HepG2 (cell line): ENCODE results near the gene CPT1B. TPM values are rescaled to one million over a fixed set of nuclear protein-coding genes. Genes with fewer than 3 reads are reported as not detected.

Experiments used
- ATAC-seq: fragments of 200-7000 bp; cut with Tn5 transposase; 3 replicates; pipeline ENCODE4 v1.9.1; 2020; ENCODE audit warnings: mild to moderate bottlenecking, moderate library complexity
- BruUV-seq: library from RNA; stranded (reverse); fragments of 400-500 nt; replicated peaks from 2 replicates; lab custom pipeline; 2021; lab: Mats Ljungman, UMichigan
- CTCF ChIA-PET: fragments of 300-600 bp; formaldehyde crosslinking; extraction: SDS; loops from one replicate; lab custom pipeline; 2021; ENCODE audit warnings: low total read pairs, inconsistent platforms, low intra/inter-chr PET ratio; lab: Yijun Ruan, JAX
- POLR2A ChIA-PET: fragments of 350-600 bp; sonication (Branson Sonifier 250); formaldehyde crosslinking; loops from one replicate; lab custom pipeline; 2020; ENCODE audit warnings: antibody characterized with exemption, inconsistent platforms; lab: Yijun Ruan, JAX
- DNase-seq: peaks from one replicate; pipeline ENCODE4 v3.0.0-alpha.2; 2015; ENCODE audit warnings: low spot score
- FAIRE-seq: peaks from 3 replicates; lab custom pipeline; 2011; peaks lifted over from hg19 to GRCh38; lab: Jason Lieb, UNC
- H2AFZ ChIP-seq: one replicate; pipeline ENCODE4 v1.6.1; 2011; ENCODE audit warnings: low read length, inconsistent platforms
- H3K27ac ChIP-seq: fragments of 300-600 bp; 3 replicates; pipeline ENCODE4 v1.8.0; 2011; ENCODE audit warnings: mixed run types, mild to moderate bottlenecking, mixed read lengths, low read length, inconsistent platforms; ENCODE audit not compliant: insufficient read depth; ENCODE audit errors: extremely low read length
- H3K27me3 ChIP-seq, 2 experiments: fragments of 200-600 bp in 1 of 2; 2 replicates in 1 of 2; 3 replicates in 1 of 2; pipeline versions ENCODE4 v1.6.0 to v1.8.0; 2011; ENCODE audit warnings: low read length in 2 of 2, mild to moderate bottlenecking in 2 of 2, moderate library complexity in 2 of 2, inconsistent platforms in 1 of 2; ENCODE audit not compliant: insufficient read depth in 2 of 2, control insufficient read depth in 1 of 2
- H3K36me3 ChIP-seq, 2 experiments: fragments of 200-600 bp in 1 of 2; replicated peaks in 1 of 2; 2 replicates in 1 of 2; 3 replicates in 1 of 2; pipeline versions ENCODE4 v1.5.1 to v1.8.0; 2011; ENCODE audit warnings: low read length in 2 of 2, inconsistent platforms in 1 of 2; ENCODE audit not compliant: insufficient read depth in 2 of 2, control insufficient read depth in 1 of 2
- H3K4me1 ChIP-seq: 2 replicates; pipeline ENCODE4 v1.5.1; 2012; ENCODE audit warnings: low read length, inconsistent platforms; ENCODE audit not compliant: insufficient read depth
- H3K4me2 ChIP-seq: 2 replicates; pipeline ENCODE4 v1.6.0; 2011; ENCODE audit warnings: low read depth, low read length, inconsistent platforms
- H3K4me3 ChIP-seq, 3 experiments: fragments of 200-600 bp in 1 of 3; sonication (generic), shearing (Covaris generic) in 1 of 3; replicated peaks in 1 of 3; 2 replicates each; pipeline ENCODE4 v1.5.1; 2011 to 2016; ENCODE audit warnings: low read length in 3 of 3, inconsistent platforms in 2 of 3, low read depth in 2 of 3, mild to moderate bottlenecking in 2 of 3, control low read depth in 1 of 3, mixed read lengths in 1 of 3; ENCODE audit not compliant: insufficient read depth in 1 of 3
- H3K79me2 ChIP-seq: one replicate; pipeline ENCODE4 v1.6.1; 2011; ENCODE audit warnings: low read length, inconsistent platforms; ENCODE audit not compliant: insufficient read depth
- H3K9ac ChIP-seq: 2 replicates; pipeline ENCODE4 v1.6.0; 2011; ENCODE audit warnings: mild to moderate bottlenecking, low read depth, low read length, inconsistent platforms; ENCODE audit not compliant: insufficient read depth
- H3K9me3 ChIP-seq: 2 replicates; pipeline ENCODE4 v1.5.1; 2012; ENCODE audit warnings: mild to moderate bottlenecking, low read length
- H4K20me1 ChIP-seq: 2 replicates; pipeline ENCODE4 v1.6.0; 2011; ENCODE audit warnings: inconsistent platforms, mild to moderate bottlenecking, low read length, moderate library complexity; ENCODE audit not compliant: insufficient read depth
- KDM1A ChIP-seq: IDR thresholded peaks from 2 replicates; pipeline ENCODE4 v1.6.1; 2016; ENCODE audit warnings: missing compliant biosample characterization
- KDM5B ChIP-seq: sonication (generic); formaldehyde crosslinking; IDR thresholded peaks from 2 replicates; pipeline ENCODE4 v1.4.0; 2020; ENCODE audit warnings: missing genetic modification reagents, mild to moderate bottlenecking, borderline replicate concordance
- MXI1 ChIP-seq: IDR thresholded peaks from 3 replicates; pipeline ENCODE4 v1.6.1; 2012; ENCODE audit warnings: low read depth, low read length, inconsistent platforms, borderline replicate concordance
- SNAPC2 ChIP-seq: sonication (generic); formaldehyde crosslinking; IDR thresholded peaks from 2 replicates; pipeline ENCODE4 v1.8.1; 2022; ENCODE audit warnings: mild to moderate bottlenecking, missing genetic modification reagents
- ZFP37 ChIP-seq: sonication (generic); formaldehyde crosslinking; IDR thresholded peaks from 2 replicates; pipeline ENCODE4 v1.4.0; 2020; ENCODE audit warnings: missing genetic modification reagents, borderline replicate concordance
- ZNF292 ChIP-seq: sonication (generic); formaldehyde crosslinking; IDR thresholded peaks from 2 replicates; pipeline ENCODE4 v1.8.1; 2022; ENCODE audit warnings: mild to moderate bottlenecking, low read depth, missing genetic modification reagents, borderline replicate concordance
- ZNF460 ChIP-seq: sonication (generic); formaldehyde crosslinking; IDR thresholded peaks from 2 replicates; pipeline ENCODE4 v1.5.1; 2020; ENCODE audit warnings: missing genetic modification reagents, mild to moderate bottlenecking, borderline replicate concordance
- ZNF564 ChIP-seq: sonication (generic); formaldehyde crosslinking; IDR thresholded peaks from 2 replicates; pipeline ENCODE4 v1.8.1; 2023; ENCODE audit warnings: mild to moderate bottlenecking, missing genetic modification reagents
- ZNF577 ChIP-seq: sonication (generic); formaldehyde crosslinking; IDR thresholded peaks from 2 replicates; pipeline ENCODE4 v1.4.0; 2020; ENCODE audit warnings: mild to moderate bottlenecking, low read depth, missing genetic modification reagents, borderline replicate concordance
- ZNF878 ChIP-seq: sonication (generic); formaldehyde crosslinking; IDR thresholded peaks from 2 replicates; pipeline ENCODE4 v1.8.1; 2023; ENCODE audit warnings: mild to moderate bottlenecking, missing genetic modification reagents, moderate library complexity
- WGBS: methylation state at CpG from one replicate; pipeline ENCODE4 v1.1.6; 2017; ENCODE audit warnings: low lambda C conversion rate; 5-methylcytosine and 5-hydroxymethylcytosine counted together
- in situ Hi-C: cut with HindIII; loops from 2 replicates; pipeline ENCODE4 v1.10.0; 2017; ENCODE audit warnings: low pct_unique_long_range_greater_than_20kb; ENCODE audit not compliant: extremely low pct_ligation_motif_present
- intact Hi-C: fragments of 100-400 bp; cut with micrococcal nuclease; formaldehyde crosslinking; loops from one replicate; pipeline ENCODE4 v1.10.0; 2022; ENCODE audit not compliant: unreplicated experiment
- polyA plus RNA-seq, 8 experiments: library from polyadenylated mRNA; depleted of rRNA in 3 of 8; stranded (reverse) in 7 of 8; unstranded in 1 of 8; fragments of >200 nt; fragmentation: Illumina TruSeq in 4 of 8; extraction: Trizol in 4 of 8; gene quantifications; 2 replicates each; pipeline versions ENCODE4 v1.2.1 to v1.2.3, GENCODE V29; 2011 to 2016; ENCODE audit warnings: low read depth in 4 of 8, missing spikeins in 1 of 8, mixed read lengths in 1 of 8; ENCODE audit not compliant: insufficient read depth in 1 of 8
- total RNA-seq, 5 experiments: library from RNA; depleted of rRNA; stranded (reverse); fragments of >200 nt; fragmentation: Illumina TruSeq; extraction: Trizol; gene quantifications; 2 replicates each; pipeline ENCODE4 v1.2.3, GENCODE V29; 2016; ENCODE audit warnings: low read depth in 1 of 5

Gene CPT1B
- total and polyA plus RNA-seq, 2 of the 13 experiments (the other 11 are each of a cell fraction or from before 2014, with no cell fraction given) = 9.2 to 19.5 TPM

- ATAC-seq (no peak), FAIRE-seq (no peak), DNase-seq (no peak)
- no peaks in the 10 kb centered on the region for H3K79me2 ChIP-seq
- no peaks in the 10 kb centered on the region for H4K20me1 ChIP-seq
- H3K4me3 ChIP-seq = no peak overlapping the region
- POLR2A ChIA-PET = no interaction called here
- H3K9ac ChIP-seq = no peak overlapping the region
- H3K27me3 ChIP-seq = peaks cover 1 to 11% of the 10 kb centered on the region in 2 experiments; a peak in 3 of 5 replicates
- no peaks in the 10 kb centered on the region for H3K36me3 ChIP-seq
- WGBS = 50% methylated on average over 8 of the region's 8 CpGs
- BruUV-seq = no TSS peak
- H3K4me2 ChIP-seq = no peak overlapping the region
- peaks cover 14% of the 10 kb centered on the region for H3K4me1 ChIP-seq
- TF ChIP-seq ZNF878 (no peak), ZFP37 (no peak), KDM5B (no peak), ZNF460 (CRISPR knock-in tag) (no peak), ZNF564 (no peak), ZNF292 (CRISPR knock-in tag) (no peak), SNAPC2 (CRISPR knock-in tag) (no peak), ZNF577 (CRISPR knock-in tag) (no peak), KDM1A (CRISPR knock-in tag) (no peak), MXI1 (no peak)
- no peak overlapping the region for H2AFZ ChIP-seq
- H3K27ac ChIP-seq = no peak overlapping the region
- intact Hi-C loops (no loop called here), in situ Hi-C loops (no loop called here)
- H3K9me3 ChIP-seq = no peaks in the 10 kb centered on the region
- CTCF ChIA-PET = no interaction called here
These were observed 24.9 kb downstream of the CPT1B start for GRCh38 chr22:50553310-50553709.
